Muscle of back (tissue), 11 donors: ENCODE data around the gene RAB39B. TPM values are rescaled to one million over a fixed set of nuclear protein-coding genes. Genes with fewer than 3 reads are reported as not detected.
A peak's percentile ranks its signal among the peaks of the same experiment; 100 is the strongest.

ENCODE experiments used
- DNase-seq, 3 donors: peaks; one replicate each; pipeline versions ENCODE4 v3.0.0 to v3.0.0-alpha.2; 2013
- polyA plus RNA-seq, 10 donors: library from polyadenylated mRNA; unstranded; fragments of 120-200 nt; gene quantifications; one replicate each; pipeline ENCODE4 v1.2.1, GENCODE V29; 2013; ENCODE audit not compliant: insufficient read length in 10 of 10

Gene RAB39B
- polyA plus RNA-seq, 10 donors, result 0.28 to 0.67 (median 0.51) TPM

GRCh38 chrX:155216179-155216939 lies 47.9 kb downstream of the RAB39B start, which contains the start of gene VBP1:
Gene VBP1 (plus strand): TSS chrX:155216460. CDS start chrX:155216483, 23 bp downstream.
- peak; percentile 91 to 95 (median 94) for DNase-seq

- DNase-seq, result no peak
Measured at GRCh38 chrX:155215443-155216178, 48.7 kb downstream of the RAB39B start.

GRCh38 chrX:155213731-155214130 lies 50.6 kb downstream of the RAB39B start:
- no peak for DNase-seq

GRCh38 chrX:155211208-155211607 lies 53.1 kb downstream of the RAB39B start:
- no peak for DNase-seq

Other genes with a start within 250 kb of the RAB39B start
- 1 to 10 TPM; 3.3 to 8.1 (median 5.3) TPM for gene F8, start 241.8 kb downstream of the RAB39B start, polyA plus RNA-seq
- 100 to 1,000 TPM; 128 to 151 (median 137) TPM for gene FUNDC2, start 237.6 kb downstream of the RAB39B start, polyA plus RNA-seq
- 1 to 10 TPM; 5.3 to 8.9 (median 7.6) TPM for gene CMC4, start 193.4 kb downstream of the RAB39B start, polyA plus RNA-seq
- gene MTCP1, start 193.4 kb downstream of the RAB39B start, polyA plus RNA-seq, result 10 to 100 TPM; 12.2 to 20.3 (median 17.1) TPM
- gene BRCC3, start 193.0 kb downstream of the RAB39B start, polyA plus RNA-seq, result 10 to 100 TPM; 12.2 to 19.6 (median 16.6) TPM
- gene VBP1, start 48.0 kb downstream of the RAB39B start, polyA plus RNA-seq, result 10 to 100 TPM; 56.6 to 77.3 (median 69.1) TPM
- 1 to 10 TPM; 2.6 to 6.6 (median 4.2) TPM for gene CLIC2, start 70.1 kb upstream of the RAB39B start, polyA plus RNA-seq
- not detected for gene F8A2, start 117.6 kb upstream of the RAB39B start, polyA plus RNA-seq
- gene F8A3, start 194.1 kb upstream of the RAB39B start, polyA plus RNA-seq, result 1 to 10 TPM in 9 of 10 donors, under 1 TPM in 1; 0.28 to 8.5 (median 5.0) TPM